ENCODE results near the gene FEM1C. TPM values are rescaled to one million over a fixed set of nuclear protein-coding genes. Genes with fewer than 3 reads are reported as not detected.

Gene FEM1C
- total and polyA plus RNA-seq, 5 donors: 8.4 to 29.5 (median 20.7) TPM

DNA sequence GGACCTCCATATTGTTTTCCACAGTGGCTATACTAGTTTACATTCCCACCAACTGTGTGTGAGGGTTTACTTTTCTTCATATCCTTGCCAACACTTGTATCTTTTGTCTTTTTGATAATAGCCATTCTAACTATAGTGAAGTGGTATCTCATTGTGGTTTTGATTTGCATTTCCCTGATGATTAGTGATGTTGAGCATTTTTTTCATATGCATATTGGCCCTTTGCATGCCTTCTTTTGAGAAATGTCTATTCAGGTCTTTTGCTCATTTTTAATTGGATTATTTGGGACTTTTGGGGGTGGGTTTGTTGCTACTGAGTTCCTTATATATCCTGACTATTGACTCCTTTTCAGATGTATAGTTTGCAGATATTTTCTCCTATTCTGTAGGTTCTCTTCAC, 44.4 kb downstream of the FEM1C start:
- H3K27me3 ChIP-seq (ENCODE audit: control insufficient read depth, insufficient read depth): no peaks in the 10 kb centered on the region
- no peak for ATAC-seq
- no peaks in the 10 kb centered on the region for H3K9me3 ChIP-seq (ENCODE audit: control insufficient read depth, low read length)
- intact Hi-C loops (cut with DNase I): no loop called here
- no peak for DNase-seq
- no peak overlapping the region for H3K27ac ChIP-seq (ENCODE audit: low read length)
- H3K4me1 ChIP-seq (ENCODE audit: control insufficient read depth, insufficient read depth, low read length): no peaks in the 10 kb centered on the region
- no peak overlapping the region for H3K4me3 ChIP-seq (ENCODE audit: low read length)

DNA sequence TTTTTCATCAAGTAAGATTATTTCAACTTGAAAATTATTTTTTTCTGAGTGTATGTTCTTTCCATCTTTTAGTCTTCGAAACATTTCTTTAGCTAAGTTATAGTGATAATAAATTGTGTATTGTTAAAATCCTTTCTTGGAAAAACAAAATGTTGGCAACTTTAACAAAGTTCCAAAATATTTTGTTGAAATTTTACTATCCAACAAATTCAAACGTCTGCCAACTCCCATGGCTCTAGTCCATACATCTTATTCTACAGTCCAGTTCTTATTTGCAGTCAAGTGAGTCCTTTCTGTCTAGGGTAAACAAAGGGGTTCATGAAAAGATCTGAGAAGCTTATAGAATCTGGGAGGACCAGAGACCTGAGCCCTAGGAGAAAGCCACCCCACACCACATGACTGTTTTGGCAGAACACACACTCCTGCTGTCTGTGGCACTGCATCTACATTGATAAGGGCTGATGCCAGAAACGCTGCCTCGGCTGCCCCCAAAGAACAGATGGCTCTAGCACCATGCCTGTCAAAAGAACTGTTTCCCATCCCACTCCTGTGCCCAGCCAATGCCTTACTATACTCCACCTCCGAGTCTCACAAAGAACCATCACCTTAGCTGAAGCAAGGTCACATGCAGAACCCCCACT, 47.5 kb downstream of the FEM1C start:
- Histone ChIP-seq H3K27ac (ENCODE audit: low read length) (no peak overlapping the region), H3K9me3 (ENCODE audit: control insufficient read depth, low read length) (no peaks in the 10 kb centered on the region), H3K4me3 (ENCODE audit: low read length) (no peak overlapping the region), H3K4me1 (ENCODE audit: control insufficient read depth, insufficient read depth, low read length) (peaks cover 3% of the 10 kb centered on the region), H3K27me3 (ENCODE audit: control insufficient read depth, insufficient read depth) (no peaks in the 10 kb centered on the region)
- DNase-seq (peak in 1 of 3 donors; percentile 17), ATAC-seq (no peak)
- whole genome bisulfite sequencing: 53% methylated on average over 5 of the region's 5 CpGs
- intact Hi-C loops (cut with DNase I): no loop called here

DNA sequence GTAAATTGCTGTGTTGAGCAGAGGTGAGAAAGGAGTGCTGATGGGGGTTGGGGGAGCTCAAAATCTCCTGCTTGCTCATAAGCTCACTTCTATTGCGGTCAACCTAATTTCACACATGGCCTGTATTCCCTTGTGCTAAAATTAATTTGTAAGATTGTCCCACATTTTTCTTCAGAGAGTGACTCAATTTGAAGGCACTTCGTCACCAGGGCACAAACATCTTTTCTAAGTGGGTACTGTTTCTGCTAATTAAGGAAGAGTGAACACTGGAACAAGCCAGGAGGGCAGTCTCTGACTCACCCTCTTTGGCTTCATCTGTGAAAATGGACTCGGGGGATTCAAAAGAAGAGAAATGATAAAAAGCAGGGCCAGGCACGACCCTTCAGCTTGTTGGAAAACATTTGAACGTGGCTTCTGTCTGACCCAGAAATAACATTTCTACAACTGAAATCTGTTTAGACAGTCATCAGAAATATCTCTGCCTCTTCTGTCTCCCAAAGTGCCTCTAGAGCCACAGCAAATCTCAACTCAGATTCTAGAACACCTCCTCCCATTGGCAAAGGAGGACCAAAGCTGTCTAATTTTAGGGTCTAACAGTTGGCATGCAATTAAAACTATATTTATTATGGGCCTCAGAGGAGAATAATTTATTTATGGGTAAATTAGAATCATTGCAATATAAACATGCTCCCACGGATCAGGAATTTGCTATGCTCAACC, 49.8 kb downstream of the FEM1C start:
- 54% methylated on average over 6 of the region's 6 CpGs for WGBS
- Histone ChIP-seq H3K27ac (ENCODE audit: low read length) (no peak overlapping the region), H3K27me3 (ENCODE audit: control insufficient read depth, insufficient read depth) (no peaks in the 10 kb centered on the region), H3K9me3 (ENCODE audit: control insufficient read depth, low read length) (no peaks in the 10 kb centered on the region), H3K4me3 (ENCODE audit: low read length) (no peak overlapping the region), H3K4me1 (ENCODE audit: control insufficient read depth, insufficient read depth, low read length) (peaks cover 3% of the 10 kb centered on the region)
- ATAC-seq (peak in 1 of 2 donors; percentile 51), DNase-seq (no peak)
- intact Hi-C loops (cut with DNase I): no loop called here

DNA sequence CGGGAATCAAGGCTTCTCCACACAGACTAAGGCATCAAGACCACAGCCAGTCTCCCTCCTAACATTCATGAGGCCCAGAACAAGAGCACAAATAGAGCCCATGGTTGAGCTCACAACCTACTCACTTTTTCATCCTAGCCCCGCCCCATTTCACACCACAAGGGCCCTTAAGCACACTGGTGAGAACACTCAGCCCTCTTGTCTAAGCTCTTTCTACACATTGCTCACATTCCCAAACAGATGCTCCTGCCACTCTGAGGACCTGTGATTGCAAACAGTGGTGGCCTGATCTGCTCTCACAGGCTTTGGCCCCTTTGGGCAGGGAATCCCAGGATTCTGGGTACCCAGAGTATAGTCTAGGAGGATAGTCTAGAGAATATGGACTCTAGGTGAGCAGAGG, 54.0 kb downstream of the FEM1C start:
- WGBS: 94% methylated on average over 2 of the region's 2 CpGs
- H3K4me3 ChIP-seq (ENCODE audit: low read length): no peak overlapping the region
- H3K4me1 ChIP-seq (ENCODE audit: control insufficient read depth, insufficient read depth, low read length): peaks cover 3% of the 10 kb centered on the region
- intact Hi-C loops (cut with DNase I): no loop called here
- H3K9me3 ChIP-seq (ENCODE audit: control insufficient read depth, low read length): no peaks in the 10 kb centered on the region
- no peak for ATAC-seq
- no peaks in the 10 kb centered on the region for H3K27me3 ChIP-seq (ENCODE audit: control insufficient read depth, insufficient read depth)
- no peak for DNase-seq
- H3K27ac ChIP-seq (ENCODE audit: low read length): no peak overlapping the region

DNA sequence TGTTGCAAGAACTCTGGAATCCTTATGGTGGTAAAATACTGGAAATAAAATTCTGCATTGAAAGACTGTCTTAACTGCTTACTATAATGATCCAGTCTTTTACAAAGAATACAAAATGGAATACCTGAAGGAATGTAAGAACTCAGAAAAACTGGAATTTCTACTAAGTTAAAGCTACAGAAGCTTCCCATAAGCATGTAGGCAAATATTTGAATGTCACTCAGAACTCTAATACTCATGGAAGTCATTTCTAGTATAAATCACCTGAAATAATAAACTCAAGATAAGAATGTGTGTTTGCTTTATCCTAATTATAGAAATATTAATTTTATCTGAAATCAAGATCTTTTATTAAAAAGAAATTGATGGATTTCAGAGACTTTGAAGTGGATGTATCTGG, 54.8 kb downstream of the FEM1C start:
- H3K9me3 ChIP-seq (ENCODE audit: control insufficient read depth, low read length): no peaks in the 10 kb centered on the region
- DNase-seq: no peak
- no peaks in the 10 kb centered on the region for H3K27me3 ChIP-seq (ENCODE audit: control insufficient read depth, insufficient read depth)
- peaks cover 3% of the 10 kb centered on the region for H3K4me1 ChIP-seq (ENCODE audit: control insufficient read depth, insufficient read depth, low read length)
- intact Hi-C loops (cut with DNase I): no loop called here
- no peak overlapping the region for H3K27ac ChIP-seq (ENCODE audit: low read length)
- no peak overlapping the region for H3K4me3 ChIP-seq (ENCODE audit: low read length)
- no peak for ATAC-seq

DNA sequence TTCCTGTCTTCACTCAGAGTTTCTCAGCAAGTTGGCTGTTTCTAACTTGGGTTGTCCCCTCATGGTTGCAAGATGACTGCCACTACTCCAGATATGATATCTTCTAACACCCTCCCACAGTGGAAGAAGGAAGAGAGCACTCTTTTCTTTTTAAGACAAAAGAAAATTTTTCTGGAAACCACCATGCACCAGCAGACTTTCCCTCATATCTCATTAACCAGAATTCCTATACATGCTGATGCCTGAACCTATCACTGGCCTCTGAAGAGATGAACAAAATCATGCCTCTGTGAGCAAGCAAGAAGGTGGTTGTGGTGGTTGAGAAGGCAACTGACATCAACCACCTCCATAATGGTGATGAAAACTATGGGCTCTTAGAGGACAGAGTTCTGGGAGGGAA, 56.8 kb downstream of the FEM1C start:
- H3K4me1 ChIP-seq (ENCODE audit: control insufficient read depth, insufficient read depth, low read length): no peaks in the 10 kb centered on the region
- H3K27me3 ChIP-seq (ENCODE audit: control insufficient read depth, insufficient read depth): no peaks in the 10 kb centered on the region
- intact Hi-C loops (cut with DNase I): no loop called here
- ATAC-seq (no peak), DNase-seq (no peak)
- no peak overlapping the region for H3K4me3 ChIP-seq (ENCODE audit: low read length)
- H3K27ac ChIP-seq (ENCODE audit: low read length): no peak overlapping the region
- no peaks in the 10 kb centered on the region for H3K9me3 ChIP-seq (ENCODE audit: control insufficient read depth, low read length)

DNA sequence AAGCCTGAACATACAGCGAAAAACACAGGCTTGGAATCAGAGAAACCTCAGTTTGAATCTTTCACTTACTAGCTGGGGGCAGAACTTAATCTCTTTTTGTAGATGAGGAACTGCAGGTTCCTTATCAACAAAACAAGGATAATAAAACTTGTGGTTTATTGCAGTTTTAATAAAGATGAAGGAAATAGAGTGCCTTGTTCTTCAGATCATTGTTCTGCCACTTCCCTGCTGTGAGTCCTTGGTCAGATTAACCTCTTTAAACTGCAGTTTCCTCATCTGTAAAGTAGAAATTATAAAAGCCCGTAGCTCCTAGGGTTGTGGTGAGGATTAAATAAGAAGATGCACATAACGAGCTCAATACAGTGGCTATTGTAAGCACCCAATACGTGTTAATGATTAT, 57.4 kb downstream of the FEM1C start:
- H3K9me3 ChIP-seq (ENCODE audit: control insufficient read depth, low read length): no peaks in the 10 kb centered on the region
- H3K4me1 ChIP-seq (ENCODE audit: control insufficient read depth, insufficient read depth, low read length): no peaks in the 10 kb centered on the region
- 75% methylated on average over 4 of the region's 4 CpGs for WGBS
- no peak overlapping the region for H3K27ac ChIP-seq (ENCODE audit: low read length)
- DNase-seq: no peak
- intact Hi-C loops (cut with DNase I): no loop called here
- ATAC-seq: no peak
- H3K4me3 ChIP-seq (ENCODE audit: low read length): no peak overlapping the region
- no peaks in the 10 kb centered on the region for H3K27me3 ChIP-seq (ENCODE audit: control insufficient read depth, insufficient read depth)

DNA sequence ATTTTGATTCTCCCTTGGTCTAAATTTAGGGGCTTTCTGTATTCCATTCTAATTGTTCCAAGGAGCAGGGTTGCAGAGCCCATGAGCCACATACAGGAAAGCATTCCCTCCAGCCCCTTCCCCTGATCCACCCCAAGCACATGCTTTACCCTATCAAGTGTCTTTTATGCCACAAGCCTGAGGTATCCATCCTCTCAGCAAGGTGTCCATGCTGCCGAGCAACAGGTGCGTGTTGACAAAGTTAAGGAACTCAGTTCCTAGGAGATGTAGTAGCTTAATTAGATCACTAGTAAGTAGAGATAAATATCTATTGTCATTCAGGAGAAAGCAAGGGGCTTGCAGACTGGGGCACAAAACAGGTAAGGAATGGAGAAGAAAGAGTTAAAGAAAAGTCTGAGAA, 57.8 kb downstream of the FEM1C start:
- Histone ChIP-seq H3K4me1 (ENCODE audit: control insufficient read depth, insufficient read depth, low read length) (no peaks in the 10 kb centered on the region), H3K4me3 (ENCODE audit: low read length) (no peak overlapping the region), H3K27ac (ENCODE audit: low read length) (no peak overlapping the region), H3K27me3 (ENCODE audit: control insufficient read depth, insufficient read depth) (no peaks in the 10 kb centered on the region), H3K9me3 (ENCODE audit: control insufficient read depth, low read length) (no peaks in the 10 kb centered on the region)
- WGBS: 96% methylated on average over 2 of the region's 2 CpGs
- intact Hi-C loops (cut with DNase I): no loop called here
- ATAC-seq (no peak), DNase-seq (no peak)

DNA sequence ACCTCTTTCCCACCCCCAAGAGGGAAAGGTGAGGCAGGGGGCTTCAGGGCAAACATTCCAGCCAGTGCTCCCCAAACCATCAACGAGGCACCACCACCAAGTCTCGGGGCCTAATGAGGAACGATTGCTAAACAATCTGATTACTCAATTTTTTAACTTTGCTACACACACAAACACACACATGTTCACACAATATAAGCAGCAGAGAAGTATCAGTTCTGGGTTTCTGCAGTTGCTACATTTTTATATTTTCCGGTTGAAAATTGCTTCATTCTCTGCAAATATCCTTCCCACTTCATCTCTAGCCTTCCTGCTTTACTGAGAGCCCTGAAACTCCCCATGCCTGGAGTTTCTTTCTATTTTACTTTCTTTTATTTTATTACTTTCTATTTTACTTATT, 60.2 kb downstream of the FEM1C start:
- WGBS: 79% methylated on average over 4 of the region's 4 CpGs
- Histone ChIP-seq H3K4me1 (ENCODE audit: control insufficient read depth, insufficient read depth, low read length) (no peaks in the 10 kb centered on the region), H3K4me3 (ENCODE audit: low read length) (no peak overlapping the region), H3K27me3 (ENCODE audit: control insufficient read depth, insufficient read depth) (no peaks in the 10 kb centered on the region), H3K9me3 (ENCODE audit: control insufficient read depth, low read length) (no peaks in the 10 kb centered on the region), H3K27ac (ENCODE audit: low read length) (no peak overlapping the region)
- intact Hi-C loops (cut with DNase I): no loop called here
- ATAC-seq (no peak), DNase-seq (peak in 1 of 3 donors; percentile 27)

DNA sequence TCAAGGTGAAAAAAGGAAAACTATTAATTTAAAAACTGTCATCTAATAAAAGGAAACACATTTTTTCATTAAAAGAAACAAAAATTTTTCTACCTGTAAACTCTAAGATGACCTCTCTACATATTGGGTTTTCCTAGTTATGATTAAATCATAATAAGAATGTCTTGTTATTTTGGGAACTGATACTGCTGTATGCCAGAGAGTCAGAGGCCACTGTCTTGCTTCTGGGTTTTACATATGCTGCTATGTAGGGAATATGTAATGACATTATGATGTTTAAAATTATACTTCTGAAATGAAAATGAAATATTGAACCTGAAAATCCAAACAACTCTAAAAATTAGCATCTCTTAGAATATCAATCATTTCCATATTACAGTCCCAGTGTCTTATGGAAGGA, 63.7 kb downstream of the FEM1C start:
- intact Hi-C loops (cut with DNase I): no loop called here
- H3K4me3 ChIP-seq (ENCODE audit: low read length): no peak overlapping the region
- H3K4me1 ChIP-seq (ENCODE audit: control insufficient read depth, insufficient read depth, low read length): no peaks in the 10 kb centered on the region
- H3K27ac ChIP-seq (ENCODE audit: low read length): no peak overlapping the region
- no peaks in the 10 kb centered on the region for H3K9me3 ChIP-seq (ENCODE audit: control insufficient read depth, low read length)
- H3K27me3 ChIP-seq (ENCODE audit: control insufficient read depth, insufficient read depth): no peaks in the 10 kb centered on the region
- ATAC-seq (no peak), DNase-seq (no peak)

DNA sequence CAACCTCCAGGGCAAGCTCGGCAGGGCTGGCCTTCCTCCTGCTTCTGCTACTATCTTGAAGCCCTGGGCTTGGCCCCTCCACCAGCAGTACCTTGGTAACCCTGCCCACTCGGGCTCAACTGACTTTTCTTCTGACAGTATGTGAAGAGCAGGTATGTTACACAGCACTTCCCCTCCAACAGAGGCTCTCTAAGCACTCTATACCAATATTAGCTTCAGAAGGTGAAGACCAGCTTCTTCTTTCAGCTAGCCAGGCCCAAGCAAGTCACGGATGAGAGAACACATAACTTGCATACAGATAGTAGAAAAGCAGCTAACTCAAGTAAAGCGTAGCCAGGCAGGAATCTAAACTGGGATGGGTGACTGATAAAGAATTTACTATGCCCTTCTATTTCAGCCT, 64.3 kb downstream of the FEM1C start:
- H3K4me3 ChIP-seq (ENCODE audit: low read length): no peak overlapping the region
- ATAC-seq (no peak), DNase-seq (no peak)
- WGBS: 78% methylated on average over 4 of the region's 4 CpGs
- H3K27ac ChIP-seq (ENCODE audit: low read length): no peak overlapping the region
- no peaks in the 10 kb centered on the region for H3K27me3 ChIP-seq (ENCODE audit: control insufficient read depth, insufficient read depth)
- H3K9me3 ChIP-seq (ENCODE audit: control insufficient read depth, low read length): no peaks in the 10 kb centered on the region
- intact Hi-C loops (cut with DNase I): no loop called here
- no peaks in the 10 kb centered on the region for H3K4me1 ChIP-seq (ENCODE audit: control insufficient read depth, insufficient read depth, low read length)
